HepG2 (cell line): ENCODE data around the gene ITK. TPM values are rescaled to one million over a fixed set of nuclear protein-coding genes. Genes with fewer than 3 reads are reported as not detected.

Experiments used
- CEBPB ChIP-seq: IDR thresholded peaks from 2 replicates; pipeline ENCODE4 v1.6.1; 2011; ENCODE audit warnings: low read depth, low read length, improper control_type of control experiment, borderline replicate concordance
- CEBPG ChIP-seq: IDR thresholded peaks from 2 replicates; pipeline ENCODE4 v1.6.1; 2016
- DBP ChIP-seq: sonication (generic); formaldehyde crosslinking; IDR thresholded peaks from 2 replicates; pipeline ENCODE4 v1.4.0; 2020; ENCODE audit warnings: missing genetic modification reagents; ENCODE audit errors: not compliant biosample characterization
- KLF16 ChIP-seq, 2 experiments: sonication (generic) in 1 of 2; formaldehyde crosslinking in 1 of 2; IDR thresholded peaks; 2 replicates each; pipeline versions ENCODE4 v1.6.1 to v1.8.0; 2016 to 2023; ENCODE audit warnings: missing genetic modification reagents in 2 of 2, missing compliant biosample characterization in 1 of 2
- MBNL3 ChIP-seq: fragments of 250-450 bp; sonication (Bioruptor Pico); conservative IDR thresholded peaks from 2 replicates; pipeline ENCODE4 v1.8.0; 2022; ENCODE audit warnings: mild to moderate bottlenecking, inconsistent platforms
- NFRKB ChIP-seq: fragments of 450-650 bp; IDR thresholded peaks from 2 replicates; pipeline ENCODE4 v1.6.1; 2017
- NKX3-1 ChIP-seq: sonication (generic); formaldehyde crosslinking; IDR thresholded peaks from 2 replicates; pipeline ENCODE4 v1.5.0; 2020; ENCODE audit warnings: missing genetic modification reagents
- SP4 ChIP-seq: sonication (generic); formaldehyde crosslinking; IDR thresholded peaks from 2 replicates; pipeline ENCODE4 v1.8.1; 2023; ENCODE audit warnings: mild to moderate bottlenecking, missing genetic modification reagents
- SPEN ChIP-seq: sonication (generic); formaldehyde crosslinking; IDR thresholded peaks from 2 replicates; pipeline ENCODE4 v1.5.1; 2020; ENCODE audit warnings: low read depth, mild to moderate bottlenecking, missing genetic modification reagents
- TBP ChIP-seq: sonication (generic); formaldehyde crosslinking; IDR thresholded peaks from 2 replicates; pipeline ENCODE4 v1.5.0; 2020; ENCODE audit warnings: missing genetic modification reagents
- ZBED4 ChIP-seq: sonication (generic); formaldehyde crosslinking; IDR thresholded peaks from 2 replicates; pipeline ENCODE4 v1.4.0; 2020; ENCODE audit warnings: missing genetic modification reagents, borderline replicate concordance
- ZNF513 ChIP-seq: sonication (generic); formaldehyde crosslinking; conservative IDR thresholded peaks from 2 replicates; pipeline ENCODE4 v1.5.0; 2020; ENCODE audit warnings: missing genetic modification reagents
- ZNF674 ChIP-seq: sonication (generic); formaldehyde crosslinking; IDR thresholded peaks from 2 replicates; pipeline ENCODE4 v1.5.0; 2020; ENCODE audit warnings: low read depth, mild to moderate bottlenecking, missing genetic modification reagents
- ZNF792 ChIP-seq: IDR thresholded peaks from 2 replicates; pipeline ENCODE4 v1.6.1; 2016
- polyA plus RNA-seq, 8 experiments: library from polyadenylated mRNA; depleted of rRNA in 3 of 8; stranded (reverse) in 7 of 8; unstranded in 1 of 8; fragments of >200 nt; fragmentation: Illumina TruSeq in 4 of 8; extraction: Trizol in 4 of 8; gene quantifications; 2 replicates each; pipeline versions ENCODE4 v1.2.1 to v1.2.3, GENCODE V29; 2011 to 2016; ENCODE audit warnings: low read depth in 4 of 8, missing spikeins in 1 of 8, mixed read lengths in 1 of 8; ENCODE audit not compliant: insufficient read depth in 1 of 8
- total RNA-seq, 5 experiments: library from RNA; depleted of rRNA; stranded (reverse); fragments of >200 nt; fragmentation: Illumina TruSeq; extraction: Trizol; gene quantifications; 2 replicates each; pipeline ENCODE4 v1.2.3, GENCODE V29; 2016; ENCODE audit warnings: low read depth in 1 of 5
- TF ChIP-seq, protein P1 (sequence below): sonication (generic); formaldehyde crosslinking; IDR thresholded peaks from 2 replicates; pipeline ENCODE4 v1.5.0; 2020; ENCODE audit warnings: mild to moderate bottlenecking, missing genetic modification reagents, moderate library complexity
- TF ChIP-seq, protein P2 (sequence below): IDR thresholded peaks from 2 replicates; pipeline ENCODE4 v1.6.1; 2018; ENCODE audit warnings: missing genetic modification reagents
- TF ChIP-seq, protein P3 (sequence below): IDR thresholded peaks from 2 replicates; pipeline ENCODE4 v1.6.1; 2016; ENCODE audit warnings: mild to moderate bottlenecking
- TF ChIP-seq, protein P4 (sequence below): IDR thresholded peaks from 2 replicates; pipeline ENCODE4 v1.6.1; 2018; ENCODE audit warnings: missing genetic modification reagents, mild to moderate bottlenecking, missing compliant biosample characterization

ITK gene
- total and polyA plus RNA-seq, 2 of the 13 experiments (the other 11 are each of a cell fraction or from before 2014, with no cell fraction given) = 0.01 TPM; not detected in 1

- TF ChIP-seq ZBED4 (CRISPR knock-in tag) = 0 out of 2 replicates have a peak, but pooled peaks have one; percentile 37
- TF ChIP-seq ZNF513 (CRISPR knock-in tag) = no peak
- TF ChIP-seq ZNF674 (CRISPR knock-in tag) = no peak
- TF ChIP-seq TBP (CRISPR knock-in tag) = no peak
- TF ChIP-seq SPEN (CRISPR knock-in tag) = no peak
- peak; percentile 70; the same call in 1 of the 2 replicates for TF ChIP-seq CEBPB
- TF ChIP-seq, protein P1, sequence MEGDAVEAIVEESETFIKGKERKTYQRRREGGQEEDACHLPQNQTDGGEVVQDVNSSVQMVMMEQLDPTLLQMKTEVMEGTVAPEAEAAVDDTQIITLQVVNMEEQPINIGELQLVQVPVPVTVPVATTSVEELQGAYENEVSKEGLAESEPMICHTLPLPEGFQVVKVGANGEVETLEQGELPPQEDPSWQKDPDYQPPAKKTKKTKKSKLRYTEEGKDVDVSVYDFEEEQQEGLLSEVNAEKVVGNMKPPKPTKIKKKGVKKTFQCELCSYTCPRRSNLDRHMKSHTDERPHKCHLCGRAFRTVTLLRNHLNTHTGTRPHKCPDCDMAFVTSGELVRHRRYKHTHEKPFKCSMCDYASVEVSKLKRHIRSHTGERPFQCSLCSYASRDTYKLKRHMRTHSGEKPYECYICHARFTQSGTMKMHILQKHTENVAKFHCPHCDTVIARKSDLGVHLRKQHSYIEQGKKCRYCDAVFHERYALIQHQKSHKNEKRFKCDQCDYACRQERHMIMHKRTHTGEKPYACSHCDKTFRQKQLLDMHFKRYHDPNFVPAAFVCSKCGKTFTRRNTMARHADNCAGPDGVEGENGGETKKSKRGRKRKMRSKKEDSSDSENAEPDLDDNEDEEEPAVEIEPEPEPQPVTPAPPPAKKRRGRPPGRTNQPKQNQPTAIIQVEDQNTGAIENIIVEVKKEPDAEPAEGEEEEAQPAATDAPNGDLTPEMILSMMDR = peak; percentile 86
- no peak for TF ChIP-seq NKX3-1 (CRISPR knock-in tag)
- TF ChIP-seq, protein P2, sequence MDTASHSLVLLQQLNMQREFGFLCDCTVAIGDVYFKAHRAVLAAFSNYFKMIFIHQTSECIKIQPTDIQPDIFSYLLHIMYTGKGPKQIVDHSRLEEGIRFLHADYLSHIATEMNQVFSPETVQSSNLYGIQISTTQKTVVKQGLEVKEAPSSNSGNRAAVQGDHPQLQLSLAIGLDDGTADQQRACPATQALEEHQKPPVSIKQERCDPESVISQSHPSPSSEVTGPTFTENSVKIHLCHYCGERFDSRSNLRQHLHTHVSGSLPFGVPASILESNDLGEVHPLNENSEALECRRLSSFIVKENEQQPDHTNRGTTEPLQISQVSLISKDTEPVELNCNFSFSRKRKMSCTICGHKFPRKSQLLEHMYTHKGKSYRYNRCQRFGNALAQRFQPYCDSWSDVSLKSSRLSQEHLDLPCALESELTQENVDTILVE (CRISPR knock-in tag) = 0 out of 2 replicates have a peak, but pooled peaks have one; percentile 26
- peak; percentile 78 for TF ChIP-seq CEBPG (CRISPR knock-in tag)
- no peak for TF ChIP-seq ZNF792 (CRISPR knock-in tag)
- TF ChIP-seq MBNL3 (CRISPR knock-in tag) = no peak
- TF ChIP-seq SP4 (CRISPR knock-in tag) = 0 out of 2 replicates have a peak, but pooled peaks have one; percentile 23
- TF ChIP-seq, protein P3, sequence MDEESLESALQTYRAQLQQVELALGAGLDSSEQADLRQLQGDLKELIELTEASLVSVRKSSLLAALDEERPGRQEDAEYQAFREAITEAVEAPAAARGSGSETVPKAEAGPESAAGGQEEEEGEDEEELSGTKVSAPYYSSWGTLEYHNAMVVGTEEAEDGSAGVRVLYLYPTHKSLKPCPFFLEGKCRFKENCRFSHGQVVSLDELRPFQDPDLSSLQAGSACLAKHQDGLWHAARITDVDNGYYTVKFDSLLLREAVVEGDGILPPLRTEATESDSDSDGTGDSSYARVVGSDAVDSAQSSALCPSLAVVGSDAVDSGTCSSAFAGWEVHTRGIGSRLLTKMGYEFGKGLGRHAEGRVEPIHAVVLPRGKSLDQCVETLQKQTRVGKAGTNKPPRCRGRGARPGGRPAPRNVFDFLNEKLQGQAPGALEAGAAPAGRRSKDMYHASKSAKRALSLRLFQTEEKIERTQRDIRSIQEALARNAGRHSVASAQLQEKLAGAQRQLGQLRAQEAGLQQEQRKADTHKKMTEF = peak; percentile 22; the same call in 1 of the 2 replicates
- 0 out of 4 replicates have a peak, but pooled peaks of 1 of the 2 experiments have one; percentile 22 for TF ChIP-seq KLF16 (CRISPR knock-in tag; IDR thresholded peaks at IDR 0.05)
- TF ChIP-seq, protein P4, sequence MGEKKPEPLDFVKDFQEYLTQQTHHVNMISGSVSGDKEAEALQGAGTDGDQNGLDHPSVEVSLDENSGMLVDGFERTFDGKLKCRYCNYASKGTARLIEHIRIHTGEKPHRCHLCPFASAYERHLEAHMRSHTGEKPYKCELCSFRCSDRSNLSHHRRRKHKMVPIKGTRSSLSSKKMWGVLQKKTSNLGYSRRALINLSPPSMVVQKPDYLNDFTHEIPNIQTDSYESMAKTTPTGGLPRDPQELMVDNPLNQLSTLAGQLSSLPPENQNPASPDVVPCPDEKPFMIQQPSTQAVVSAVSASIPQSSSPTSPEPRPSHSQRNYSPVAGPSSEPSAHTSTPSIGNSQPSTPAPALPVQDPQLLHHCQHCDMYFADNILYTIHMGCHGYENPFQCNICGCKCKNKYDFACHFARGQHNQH (CRISPR knock-in tag) = 0 out of 2 replicates have a peak, but pooled peaks have one; percentile 25
- no peak for TF ChIP-seq DBP (CRISPR knock-in tag)
- TF ChIP-seq NFRKB = no peak
Measured at GRCh38 chr5:157253547-157253946, 72.9 kb downstream of the ITK start (continued).
